Stimulated activated CD8-positive, alpha-beta memory T cell treated with anti-CD3 and anti-CD28 coated beads, Interleukin-15, amount 100 ng/mL, for 4 hours (primary cell): ENCODE data around the gene CRELD1.
"Not testable (repeated sequence)": the region's sequence is repeated elsewhere in the genome, so short reads cannot be mapped to it uniquely, and the experiment has no call there.

ENCODE experiments used
- DNase-seq, 2 donors: peaks; one replicate each; pipeline ENCODE4 v3.0.0-alpha.2; 2020; ENCODE audit warnings: low read depth in 2 of 2

The CRELD1 gene

GRCh38 chr3:9933561-9934234, at the start of gene CRELD1:
Gene CRELD1, plus strand, starts transcription at chr3:9933834. Its CDS starts 605 bp downstream, at chr3:9934439.
- peak; percentile 95 to 97 for DNase-seq

GRCh38 chr3:9884555-9885165, 49.0 kb upstream of the CRELD1 start:
- DNase-seq = no peak

- DNase-seq = no peak
Measured at GRCh38 chr3:9886328-9886727, 47.3 kb upstream of the CRELD1 start.

- no peak for DNase-seq
Measured at GRCh38 chr3:9887480-9887879, 46.2 kb upstream of the CRELD1 start.

GRCh38 chr3:9888540-9888939, 45.1 kb upstream of the CRELD1 start:
- DNase-seq = no peak

- DNase-seq = no peak
Measured at GRCh38 chr3:9889405-9889804, 44.2 kb upstream of the CRELD1 start.

GRCh38 chr3:9890249-9891071, 43.2 kb upstream of the CRELD1 start, which contains the start of gene JAGN1:
Gene JAGN1, plus strand, starts transcription at chr3:9890610. Its CDS starts 113 bp downstream, at chr3:9890723.
- peak; percentile 84 to 88 for DNase-seq

- no peak for DNase-seq
Measured at GRCh38 chr3:9891072-9891622, 42.5 kb upstream of the CRELD1 start.

- no peak for DNase-seq
Measured at GRCh38 chr3:9893739-9894138, 39.9 kb upstream of the CRELD1 start.

GRCh38 chr3:9895715-9896114, 37.9 kb upstream of the CRELD1 start:
- DNase-seq = not testable (repeated sequence)

GRCh38 chr3:9896755-9897407, 36.8 kb upstream of the CRELD1 start:
- DNase-seq = not testable (repeated sequence)

GRCh38 chr3:9897408-9898372, 35.9 kb upstream of the CRELD1 start:
- no peak for DNase-seq

- no peak for DNase-seq
Measured at GRCh38 chr3:9898467-9899241, 35.0 kb upstream of the CRELD1 start.

- DNase-seq = no peak
Measured at GRCh38 chr3:9899289-9899791, 34.3 kb upstream of the CRELD1 start.

GRCh38 chr3:9900965-9901415, 32.6 kb upstream of the CRELD1 start:
- DNase-seq = not testable (repeated sequence)

GRCh38 chr3:9901967-9902366, 31.7 kb upstream of the CRELD1 start:
- DNase-seq = no peak

- DNase-seq = no peak
Measured at GRCh38 chr3:9902372-9903237, 31.0 kb upstream of the CRELD1 start, which contains the start of gene IL17RE. Gene IL17RE, plus strand, starts transcription at chr3:9902848. Its CDS starts 85 bp downstream, at chr3:9902933.

GRCh38 chr3:9903238-9903624, 30.4 kb upstream of the CRELD1 start:
- no peak for DNase-seq
